ENCODE measurements around the gene JUP. TPM values are rescaled to one million over a fixed set of nuclear protein-coding genes. Genes with fewer than 3 reads are reported as not detected.

The JUP gene
- total and polyA plus RNA-seq, 8 donors, result 59.5 to 248 (median 90.1) TPM

- 66 to 75% (median 72%) methylated on average over 12 of the region's 12 CpGs for WGBS, 5 donors
- no peak for TF ChIP-seq CTCF (IDR thresholded peaks at IDR 0.05)
- no peak for TF ChIP-seq EP300 (IDR thresholded peaks at IDR 0.05)
- TF ChIP-seq POLR2A (IDR thresholded peaks at IDR 0.05), result no peak
- no peak for TF ChIP-seq POLR2AphosphoS5 (IDR thresholded peaks at IDR 0.05)
- Histone ChIP-seq H3K27me3 (peaks cover 0 to 47% (median 12%) of the 10 kb centered on the region in 3 donors), H3K4me1 (no peaks in the 10 kb centered on the region), H3K4me3 (no peak overlapping the region), H3K36me3 (no peaks in the 10 kb centered on the region), H3K9me3 (no peaks in the 10 kb centered on the region), H3K27ac (no peak overlapping the region)
- no peak for DNase-seq
- intact Hi-C loops (cut with DNase I; ENCODE audit: low total_unique reads), result no loop called here
Measured at GRCh38 chr17:41728056-41728455, 58.5 kb downstream of the JUP start.

GRCh38 chr17:41725134-41725533, 61.4 kb downstream of the JUP start:
- H3K4me3 ChIP-seq, result no peak overlapping the region
- peaks cover 0 to 23% (median 0%) of the 10 kb centered on the region in 3 donors for H3K27me3 ChIP-seq
- intact Hi-C loops (cut with DNase I; ENCODE audit: low total_unique reads), result no loop called here
- no peak for TF ChIP-seq EP300 (IDR thresholded peaks at IDR 0.05)
- no peak for TF ChIP-seq CTCF (IDR thresholded peaks at IDR 0.05)
- TF ChIP-seq POLR2AphosphoS5 (IDR thresholded peaks at IDR 0.05), result no peak
- no peak for TF ChIP-seq POLR2A (IDR thresholded peaks at IDR 0.05)
- H3K27ac ChIP-seq, result no peak overlapping the region
- no peaks in the 10 kb centered on the region for H3K36me3 ChIP-seq
- no peak for DNase-seq
- no peaks in the 10 kb centered on the region for H3K4me1 ChIP-seq
- 79 to 93% (median 88%) methylated on average over 4 to 5 of the region's 5 CpGs for WGBS, 5 donors
- no peaks in the 10 kb centered on the region for H3K9me3 ChIP-seq

GRCh38 chr17:41724476-41725050, 61.9 kb downstream of the JUP start:
- H3K4me1 ChIP-seq, result no peaks in the 10 kb centered on the region
- TF ChIP-seq EP300 (IDR thresholded peaks at IDR 0.05) (no peak), POLR2AphosphoS5 (IDR thresholded peaks at IDR 0.05) (no peak), POLR2A (IDR thresholded peaks at IDR 0.05) (no peak), CTCF (IDR thresholded peaks at IDR 0.05) (no peak)
- 70 to 78% (median 75%) methylated on average over 14 to 17 of the region's 17 CpGs for WGBS, 5 donors
- H3K27ac ChIP-seq, result no peak overlapping the region
- H3K4me3 ChIP-seq, result no peak overlapping the region
- H3K36me3 ChIP-seq, result no peaks in the 10 kb centered on the region
- intact Hi-C loops (cut with DNase I; ENCODE audit: low total_unique reads), result no loop called here
- DNase-seq, result no peak
- peaks cover 0 to 21% (median 0%) of the 10 kb centered on the region in 3 donors for H3K27me3 ChIP-seq
- H3K9me3 ChIP-seq, result no peaks in the 10 kb centered on the region

GRCh38 chr17:41723801-41724475, 62.6 kb downstream of the JUP start:
- Histone ChIP-seq H3K4me1 (no peaks in the 10 kb centered on the region), H3K27ac (no peak overlapping the region), H3K9me3 (no peaks in the 10 kb centered on the region), H3K36me3 (no peaks in the 10 kb centered on the region), H3K4me3 (no peak overlapping the region), H3K27me3 (peaks cover 0 to 21% (median 0%) of the 10 kb centered on the region in 3 donors)
- TF ChIP-seq POLR2A (IDR thresholded peaks at IDR 0.05) (no peak), CTCF (IDR thresholded peaks at IDR 0.05) (no peak), POLR2AphosphoS5 (IDR thresholded peaks at IDR 0.05) (no peak), EP300 (IDR thresholded peaks at IDR 0.05) (no peak)
- intact Hi-C loops (cut with DNase I; ENCODE audit: low total_unique reads), result no loop called here
- 62 to 74% (median 69%) methylated on average over 11 to 12 of the region's 12 CpGs for WGBS, 5 donors
- DNase-seq, result no peak

All from stomach (tissue), 9 donors.